ENCODE data around the gene RAB13. TPM values are rescaled to one million over a fixed set of nuclear protein-coding genes. Genes with fewer than 3 reads are reported as not detected.

RAB13 gene
- total and polyA plus RNA-seq, 2 of the 13 experiments (the other 11 are each of a cell fraction or from before 2014, with no cell fraction given): 15.9 to 24.7 TPM

- peak; percentile 22; the same call in 1 of the 2 replicates for TF ChIP-seq ZNF639 (CRISPR knock-in tag; conservative IDR thresholded peaks at IDR 0.05)
- 0 out of 2 replicates have a peak, but pooled peaks have one; percentile 31 for TF ChIP-seq ZNF790 (CRISPR knock-in tag; IDR thresholded peaks at IDR 0.05; ENCODE audit: borderline replicate concordance)
- TF ChIP-seq ZNF678 (CRISPR knock-in tag; IDR thresholded peaks at IDR 0.05): 0 out of 2 replicates have a peak, but pooled peaks have one; percentile 46
- no peak for TF ChIP-seq ZNF577 (CRISPR knock-in tag; IDR thresholded peaks at IDR 0.05; ENCODE audit: borderline replicate concordance, low read depth)
- peak; percentile 45 for TF ChIP-seq ZNF263 (CRISPR knock-in tag; IDR thresholded peaks at IDR 0.05)
- TF ChIP-seq NR0B2 (CRISPR knock-in tag; IDR thresholded peaks at IDR 0.05): no peak
- peak; percentile 95 for TF ChIP-seq ZNF281 (CRISPR knock-in tag; IDR thresholded peaks at IDR 0.05; ENCODE audit: borderline replicate concordance)
- peak; percentile 52; the same call in 1 of the 2 replicates for TF ChIP-seq PHF8 (CRISPR knock-in tag; IDR thresholded peaks at IDR 0.05)
- TF ChIP-seq NCOA1 (CRISPR knock-in tag; IDR thresholded peaks at IDR 0.05): peak; percentile 83; the same call in 1 of the 2 replicates
- TF ChIP-seq ZNF710 (CRISPR knock-in tag; IDR thresholded peaks at IDR 0.05; ENCODE audit: borderline replicate concordance): peak; percentile 5; the same call in 1 of the 2 replicates
- TF ChIP-seq ZNF512B (CRISPR knock-in tag; IDR thresholded peaks at IDR 0.05; ENCODE audit: borderline replicate concordance): no peak
- TF ChIP-seq ZNF567 (CRISPR knock-in tag; IDR thresholded peaks at IDR 0.05; ENCODE audit: borderline replicate concordance): no peak
- peak; percentile 73 for TF ChIP-seq POLR2AphosphoS5 (IDR thresholded peaks at IDR 0.05; ENCODE audit: low read depth, low read length)
Measured at GRCh38 chr1:153963030-153963849, 22.9 kb downstream of the RAB13 start, which contains the start of gene SLC39A1 (continued).
